GM12874 (cell line): ENCODE data around the gene MAP7D2.

Experiments used
- CTCF ChIP-seq: IDR thresholded peaks from 2 replicates; pipeline ENCODE4 v1.5.1; 2011; ENCODE audit warnings: low read depth, mild to moderate bottlenecking, control low read depth, low read length, moderate library complexity; ENCODE audit not compliant: insufficient read depth

The MAP7D2 gene

GRCh38 chrX:20116577-20117240, at the start of gene MAP7D2:
Gene MAP7D2 (minus strand): TSS chrX:20116907. CDS start chrX:20116879, 28 bp downstream.
- no peak for TF ChIP-seq CTCF

- no peak for TF ChIP-seq CTCF
Observed at GRCh38 chrX:20159797-20160385, 43.2 kb upstream of the MAP7D2 start.

- TF ChIP-seq CTCF = no peak
Observed at GRCh38 chrX:20151689-20152088, 35.0 kb upstream of the MAP7D2 start.

- no peak for TF ChIP-seq CTCF
Observed at GRCh38 chrX:20149326-20149725, 32.6 kb upstream of the MAP7D2 start.

GRCh38 chrX:20147561-20147960, 30.9 kb upstream of the MAP7D2 start:
- TF ChIP-seq CTCF = no peak

GRCh38 chrX:20144491-20144890, 27.8 kb upstream of the MAP7D2 start:
- TF ChIP-seq CTCF = no peak

- TF ChIP-seq CTCF = no peak
Observed at GRCh38 chrX:20143561-20143960, 26.9 kb upstream of the MAP7D2 start.
